Stimulated activated naive CD4-positive, alpha-beta T cell (primary cell): ENCODE data around the gene PTPN7.

Source experiments
- DNase-seq, 6 experiments: peaks; one replicate each; lab custom pipeline; 2025; lab: John Stamatoyannopoulos, UW

PTPN7 gene

GRCh38 chr1:202106340-202107254 lies 53.8 kb downstream of the PTPN7 start:
- no peak for DNase-seq

GRCh38 chr1:202105571-202106339 lies 54.6 kb downstream of the PTPN7 start:
- no peak for DNase-seq

- DNase-seq: no peak
These were observed 56.3 kb downstream of the PTPN7 start for GRCh38 chr1:202104073-202104472.

GRCh38 chr1:202101184-202101583 lies 59.2 kb downstream of the PTPN7 start:
- DNase-seq: no peak
